Prostate gland (tissue), 2 donors: ENCODE data around the gene ZHX3. TPM values are rescaled to one million over a fixed set of nuclear protein-coding genes. Genes with fewer than 3 reads are reported as not detected.

Experiments
- DNase-seq: peaks from one replicate; pipeline ENCODE4 v3.0.0-alpha.2; 2019; ENCODE audit warnings: low spot score
- H3K27ac ChIP-seq, 2 donors: fragments of 200-600 bp; sonication (generic); 2 replicates each; pipeline ENCODE4 v1.5.1; 2017 to 2019
- H3K27me3 ChIP-seq: fragments of 200-600 bp; sonication (generic); replicated peaks from 2 replicates; pipeline ENCODE4 v1.5.1; 2019; ENCODE audit not compliant: insufficient read depth
- H3K36me3 ChIP-seq, 2 donors: fragments of 200-600 bp; sonication (generic); 1 replicate in 1 of 2; 2 replicates in 1 of 2; pipeline versions ENCODE4 v1.5.1 to v1.8.1; 2017 to 2019
- H3K4me1 ChIP-seq: fragments of 200-600 bp; sonication (generic); replicated peaks from 2 replicates; pipeline ENCODE4 v1.5.1; 2019
- H3K4me3 ChIP-seq, 2 donors: fragments of 200-600 bp; sonication (generic); 2 replicates each; pipeline ENCODE4 v1.5.1; 2017 to 2019
- H3K9me3 ChIP-seq: fragments of 200-600 bp; sonication (generic); 2 replicates; pipeline ENCODE4 v1.5.1; 2017
- CTCF ChIP-seq, 4 experiments: fragments of 200-600 bp in 2 of 4; fragments of 450-650 bp in 2 of 4; sonication (generic) in 2 of 4; IDR thresholded peaks; 1 replicate in 3 of 4; 2 replicates in 1 of 4; pipeline ENCODE4 v1.5.1; 2016 to 2019; ENCODE audit warnings: antibody characterized with exemption in 4 of 4, mild to moderate bottlenecking in 2 of 4, moderate library complexity in 2 of 4
- POLR2A ChIP-seq: fragments of 450-650 bp; IDR thresholded peaks from one replicate; pipeline ENCODE4 v1.6.1; 2016; ENCODE audit warnings: antibody characterized with exemption, mild to moderate bottlenecking
- POLR2AphosphoS5 ChIP-seq: sonication (generic); formaldehyde crosslinking; IDR thresholded peaks from one replicate; pipeline ENCODE4 v1.6.1; 2017; ENCODE audit warnings: antibody characterized with exemption
- WGBS: methylation state at CpG from one replicate; pipeline ENCODE4 v1.1.5; 2018; 5-methylcytosine and 5-hydroxymethylcytosine counted together
- intact Hi-C: fragments of 100-400 bp; cut with DNase I; formaldehyde crosslinking; loops from one replicate; pipeline ENCODE4 v1.14.2; 2022
- total RNA-seq, 2 donors: library from RNA; depleted of rRNA; stranded (reverse); fragments of >200 nt; gene quantifications; one replicate each; pipeline ENCODE4 v1.1.0, GENCODE V29; 2016

ZHX3 gene
- total RNA-seq, 2 donors from 2014 or later = 24.9 to 42.6 TPM

- TF ChIP-seq CTCF (IDR thresholded peaks at IDR 0.05) = no peak
- TF ChIP-seq POLR2A = no peak
- TF ChIP-seq POLR2AphosphoS5 = no peak
- Histone ChIP-seq H3K27me3 (no peaks in the 10 kb centered on the region), H3K9me3 (no peaks in the 10 kb centered on the region), H3K4me1 (no peaks in the 10 kb centered on the region), H3K4me3 (no peak overlapping the region), H3K27ac (no peak overlapping the region), H3K36me3 (no peaks in the 10 kb centered on the region)
- 35% methylated on average over 5 of the region's 5 CpGs for WGBS
- DNase-seq = no peak
- intact Hi-C loops = no loop called here
These were observed 43.4 kb downstream of the ZHX3 start for GRCh38 chr20:41274152-41274551.

- TF ChIP-seq CTCF (IDR thresholded peaks at IDR 0.05) (no peak), POLR2AphosphoS5 (no peak), POLR2A (no peak)
- no peak for DNase-seq
- Histone ChIP-seq H3K4me3 (no peak overlapping the region), H3K9me3 (no peaks in the 10 kb centered on the region), H3K4me1 (no peaks in the 10 kb centered on the region), H3K36me3 (no peaks in the 10 kb centered on the region), H3K27ac (no peak overlapping the region), H3K27me3 (no peaks in the 10 kb centered on the region)
- intact Hi-C loops = no loop called here
These were observed 44.1 kb downstream of the ZHX3 start for GRCh38 chr20:41273445-41273844.

- DNase-seq = no peak
- Histone ChIP-seq H3K27me3 (no peaks in the 10 kb centered on the region), H3K4me1 (no peaks in the 10 kb centered on the region), H3K4me3 (no peak overlapping the region), H3K9me3 (no peaks in the 10 kb centered on the region), H3K27ac (no peak overlapping the region), H3K36me3 (no peaks in the 10 kb centered on the region)
- intact Hi-C loops = no loop called here
- TF ChIP-seq POLR2AphosphoS5 (no peak), CTCF (IDR thresholded peaks at IDR 0.05) (no peak), POLR2A (no peak)
- 47% methylated on average over 1 of the region's 1 CpG for WGBS
These were observed 45.2 kb downstream of the ZHX3 start for GRCh38 chr20:41272339-41272738.

- H3K27ac ChIP-seq = peak overlapping the region in 1 of 2 donors; percentile 28
- no peaks in the 10 kb centered on the region for H3K27me3 ChIP-seq
- H3K36me3 ChIP-seq = no peaks in the 10 kb centered on the region
- intact Hi-C loops = no loop called here
- WGBS = 58% methylated on average over 4 of the region's 4 CpGs
- TF ChIP-seq CTCF (IDR thresholded peaks at IDR 0.05) (no peak), POLR2A (no peak), POLR2AphosphoS5 (no peak)
- no peaks in the 10 kb centered on the region for H3K9me3 ChIP-seq
- no peak for DNase-seq
- H3K4me1 ChIP-seq = no peaks in the 10 kb centered on the region
- no peak overlapping the region for H3K4me3 ChIP-seq
These were observed 48.4 kb downstream of the ZHX3 start for GRCh38 chr20:41268917-41269652.

GRCh38 chr20:41268402-41268801, 49.1 kb downstream of the ZHX3 start:
- H3K36me3 ChIP-seq = no peaks in the 10 kb centered on the region
- no peaks in the 10 kb centered on the region for H3K9me3 ChIP-seq
- H3K4me3 ChIP-seq = no peak overlapping the region
- H3K27me3 ChIP-seq = no peaks in the 10 kb centered on the region
- intact Hi-C loops = no loop called here
- TF ChIP-seq CTCF (IDR thresholded peaks at IDR 0.05) (no peak), POLR2AphosphoS5 (no peak), POLR2A (no peak)
- no peak for DNase-seq
- peak overlapping the region in 1 of 2 donors; percentile 27 for H3K27ac ChIP-seq
- 37% methylated on average over 1 of the region's 1 CpG for WGBS
- no peaks in the 10 kb centered on the region for H3K4me1 ChIP-seq
